Stimulated activated CD4-positive, alpha-beta T cell treated with anti-CD3 and anti-CD28 coated beads, Interleukin-4, amount 100 ng/mL, for 48 hours (primary cell): ENCODE data around the gene ASB2.

Experiments
- DNase-seq, 2 donors: peaks; one replicate each; pipeline ENCODE4 v3.0.0-alpha.2; 2020; ENCODE audit warnings: low read depth in 2 of 2

ASB2 gene

DNA sequence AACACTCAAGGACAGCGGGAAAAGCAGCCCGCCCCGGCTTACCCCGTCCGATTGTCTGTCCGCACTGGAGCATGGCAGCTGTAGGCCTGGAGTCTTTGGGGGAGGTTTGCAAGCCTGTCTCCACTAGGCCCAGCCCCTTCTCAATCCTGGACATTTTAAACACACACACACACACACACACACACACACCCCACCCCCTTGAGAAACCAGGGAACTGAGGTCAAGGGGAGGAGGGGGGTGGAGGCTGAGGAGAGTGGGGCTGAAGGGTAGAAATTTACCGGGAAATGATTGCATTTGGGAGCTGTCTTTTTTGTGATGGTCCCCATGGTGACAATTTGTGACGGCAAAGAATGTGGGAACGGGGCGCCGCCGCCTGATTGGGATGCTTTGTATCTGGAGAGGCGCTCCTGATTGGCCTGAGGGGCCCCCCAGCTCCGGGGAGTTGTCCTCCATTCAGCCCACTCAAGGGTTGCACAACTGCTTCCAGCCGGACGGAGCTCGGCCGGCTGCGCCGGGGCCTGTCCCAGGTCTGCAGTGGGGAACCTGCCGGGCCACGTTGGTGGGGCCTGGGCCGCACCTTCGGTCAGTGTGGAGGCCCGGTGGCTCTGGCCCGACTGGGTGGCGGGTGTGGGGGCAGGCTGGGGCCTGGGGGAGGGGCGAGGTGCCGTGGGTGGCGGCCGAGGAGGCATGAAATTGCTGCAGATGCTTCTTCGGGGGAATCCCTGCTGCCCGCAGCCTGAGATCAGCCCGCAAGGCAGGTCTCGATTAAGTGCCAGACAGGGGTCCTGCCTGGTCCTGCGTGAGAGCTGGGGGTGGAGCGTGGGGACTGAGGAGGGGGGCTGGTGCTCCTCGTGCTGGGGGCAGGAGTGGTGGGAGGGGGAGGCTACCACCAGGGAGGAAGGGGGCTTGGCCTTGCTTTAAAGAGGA is 49.2 kb downstream of the ASB2 start, which contains the start of gene FAM181A:
TSS of gene FAM181A (plus strand) at position 472 of the 927 bp plus-strand sequence. CDS start 942 bp downstream, outside the sequence.
- no peak for DNase-seq

DNA sequence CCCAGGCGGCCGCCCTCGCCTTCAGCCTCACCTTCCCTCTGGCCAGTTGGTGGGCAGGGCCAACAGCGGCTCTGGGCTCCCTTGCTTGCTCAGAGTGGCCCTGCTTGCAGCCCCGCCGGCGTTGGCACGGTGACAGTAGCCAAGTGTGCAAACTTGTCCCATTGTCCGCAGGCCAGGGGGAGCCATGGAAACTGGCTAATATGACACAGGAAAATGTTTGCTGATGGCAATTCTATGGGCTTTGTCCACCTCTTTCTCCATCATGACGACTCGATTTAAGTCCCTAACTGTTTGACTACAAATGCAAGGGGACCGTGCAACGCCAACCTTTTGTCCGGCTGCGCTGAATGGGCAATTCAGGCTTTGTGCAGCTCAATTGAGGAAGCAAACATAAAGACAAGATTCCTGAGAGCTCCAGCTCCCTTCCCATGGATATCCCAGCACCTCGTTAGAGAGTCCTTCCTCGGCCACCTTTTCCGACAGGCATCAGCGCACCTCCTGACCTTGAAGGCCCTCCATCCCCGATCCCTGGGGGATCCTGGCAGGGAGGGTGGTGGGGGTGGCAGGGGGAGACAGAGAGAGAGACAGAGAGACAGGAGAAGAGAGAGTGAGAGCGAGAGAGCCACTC is 50.0 kb downstream of the ASB2 start:
- no peak for DNase-seq

DNA sequence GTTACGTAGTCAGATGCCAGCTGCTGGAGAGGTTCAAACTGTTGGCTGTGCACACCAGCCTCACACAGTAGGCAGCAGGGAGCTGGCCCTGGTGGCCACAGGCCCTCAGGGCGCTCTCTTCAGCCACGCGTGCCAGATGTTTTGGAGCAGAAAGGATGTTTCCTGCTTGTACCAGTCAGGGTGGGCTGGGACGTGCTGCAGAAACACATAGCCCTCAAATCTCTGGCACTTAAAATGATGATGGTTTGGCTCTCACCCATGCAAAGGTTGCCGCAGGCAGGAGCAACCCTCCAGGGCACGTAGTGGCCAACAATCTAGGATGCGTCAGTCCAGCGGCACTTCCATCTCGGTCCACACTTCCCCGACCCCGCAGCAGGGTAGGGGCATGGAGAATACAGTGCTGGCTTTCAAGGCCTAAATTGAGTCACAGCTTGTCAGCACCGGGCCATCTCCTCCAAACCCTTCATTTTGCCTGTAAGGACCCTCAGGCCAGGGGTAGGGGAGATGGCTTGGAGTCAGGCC is 50.9 kb downstream of the ASB2 start:
- no peak for DNase-seq

DNA sequence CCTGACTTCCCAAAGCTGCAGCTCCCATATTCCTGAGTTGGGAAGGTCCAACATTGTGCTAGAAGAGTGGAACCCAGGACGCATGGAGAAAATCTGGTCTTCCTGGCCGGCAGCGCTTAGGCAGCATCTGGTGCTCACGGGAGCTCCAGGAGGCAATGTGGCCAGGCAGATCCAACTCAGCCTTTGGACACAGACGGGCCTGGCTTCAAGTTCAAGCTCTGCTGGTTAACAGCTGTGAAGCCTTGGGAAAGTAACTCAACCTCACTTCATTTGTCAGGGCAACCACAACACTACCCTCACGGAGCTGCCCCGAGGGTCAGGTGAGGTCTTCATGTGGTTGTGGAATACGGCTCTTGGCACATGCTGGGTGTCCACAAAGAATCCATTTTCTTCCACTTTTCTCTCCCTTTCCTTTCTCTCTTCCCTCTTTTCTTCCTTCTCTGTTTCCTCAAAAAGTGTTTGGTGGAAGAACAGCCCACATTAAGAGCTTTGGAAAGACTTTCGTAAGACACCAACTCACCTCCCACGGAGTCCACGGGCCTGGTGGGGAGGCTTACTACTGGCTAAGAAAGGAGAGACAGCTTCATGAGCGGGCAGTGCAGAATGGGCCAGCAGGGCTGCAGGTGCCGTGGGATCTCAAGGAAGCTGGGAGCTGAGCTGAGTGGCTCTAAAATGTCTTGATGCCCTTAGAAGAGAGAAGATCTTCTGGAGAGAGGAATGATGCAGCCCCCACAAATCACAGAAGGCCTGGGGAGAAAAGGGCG is 51.6 kb downstream of the ASB2 start:
- no peak for DNase-seq

DNA sequence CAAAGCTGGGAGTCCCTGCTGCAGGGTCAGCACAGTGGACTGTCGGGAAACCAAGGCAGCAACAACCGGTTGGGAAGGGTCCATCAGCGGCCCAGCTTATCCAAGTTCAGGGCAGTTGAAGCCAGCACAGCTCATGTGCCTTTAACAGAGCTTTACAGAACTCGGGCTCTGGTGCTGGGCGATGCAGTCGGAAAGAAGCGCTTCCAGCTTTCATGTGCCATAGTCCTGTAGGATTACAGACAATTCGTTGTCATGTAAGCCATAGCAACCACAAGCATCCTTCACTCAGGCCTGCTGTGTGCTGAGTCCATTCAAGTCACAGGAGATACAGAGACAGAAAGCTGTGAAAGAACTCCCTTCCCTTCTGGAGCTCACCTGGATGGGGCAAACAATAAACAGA is 52.7 kb downstream of the ASB2 start:
- no peak for DNase-seq

DNA sequence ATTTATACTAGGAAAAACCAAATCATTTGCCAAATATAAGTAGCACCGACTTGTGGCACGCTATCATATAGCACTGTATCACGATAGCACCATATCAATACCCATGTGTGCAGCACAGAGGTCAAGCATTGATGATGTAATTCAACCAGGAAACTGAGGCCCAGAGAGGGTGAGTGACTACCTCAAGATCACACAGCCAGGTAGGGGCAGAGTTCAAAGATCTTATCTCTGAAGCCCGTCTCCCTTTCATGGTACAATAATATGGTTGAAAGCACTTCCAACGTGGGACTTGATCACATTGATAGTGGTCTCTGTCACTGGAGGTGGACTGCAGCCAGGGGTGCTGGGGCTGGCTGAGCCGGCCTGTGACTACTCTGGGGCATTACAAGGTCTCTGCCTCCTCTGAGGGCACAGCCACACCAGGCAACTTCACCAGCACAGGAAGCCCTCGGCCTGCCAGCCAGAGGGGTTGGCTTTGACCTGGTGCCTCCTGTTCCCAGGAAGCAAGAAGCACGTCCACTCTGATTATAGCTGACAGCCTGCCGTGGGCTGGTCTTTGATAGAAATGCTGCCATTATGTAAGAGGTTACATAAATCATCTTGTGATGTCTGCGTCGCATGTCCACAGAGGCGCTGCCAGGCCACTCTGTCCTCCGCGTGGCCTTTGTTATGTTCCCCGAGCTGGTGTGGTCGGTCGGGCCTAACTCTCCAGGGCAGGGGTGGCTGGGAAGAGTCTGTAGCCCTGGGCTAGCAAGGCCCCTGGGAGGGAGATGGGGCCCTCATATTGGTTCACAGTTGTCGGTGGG is 55.2 kb downstream of the ASB2 start:
- DNase-seq, result no peak

DNA sequence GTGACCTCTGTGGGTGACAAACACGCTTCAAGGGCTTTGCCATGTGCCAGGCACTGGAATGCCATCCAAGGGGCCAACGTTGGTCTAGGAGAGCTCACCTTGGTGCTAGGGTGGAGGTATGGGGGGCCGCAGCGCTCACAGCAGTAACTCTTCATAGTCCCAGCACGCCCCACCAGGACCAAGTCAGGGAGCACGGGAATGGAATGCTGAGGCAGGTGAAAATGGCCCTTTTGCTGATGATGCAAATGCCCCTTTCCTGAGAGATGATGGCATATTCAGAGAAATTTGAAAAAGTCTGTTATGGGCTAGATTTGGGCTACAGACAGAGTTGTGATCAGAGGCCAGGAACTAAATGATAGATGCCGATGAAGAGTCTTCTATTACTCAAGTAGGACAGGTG is 59.2 kb downstream of the ASB2 start:
- no peak for DNase-seq

DNA sequence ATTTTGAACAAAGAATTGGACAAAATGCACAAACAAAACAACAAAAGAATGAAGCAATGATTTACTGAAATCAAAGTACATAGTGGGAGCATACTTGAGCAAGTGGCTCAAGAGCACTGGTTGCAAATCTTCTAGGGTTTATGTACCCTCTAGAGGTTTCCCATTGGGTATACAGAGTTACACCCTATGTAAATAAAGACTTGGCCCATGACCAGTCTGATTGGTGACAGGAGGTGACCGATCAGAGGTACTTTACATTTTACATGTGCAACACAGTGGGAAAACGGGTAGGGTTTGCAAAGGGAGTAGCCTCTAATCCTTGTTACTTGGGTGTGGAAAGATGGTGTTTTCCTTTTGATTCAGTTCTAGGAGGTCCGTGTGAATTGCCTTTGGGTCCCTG is 59.9 kb downstream of the ASB2 start:
- no peak for DNase-seq

DNA sequence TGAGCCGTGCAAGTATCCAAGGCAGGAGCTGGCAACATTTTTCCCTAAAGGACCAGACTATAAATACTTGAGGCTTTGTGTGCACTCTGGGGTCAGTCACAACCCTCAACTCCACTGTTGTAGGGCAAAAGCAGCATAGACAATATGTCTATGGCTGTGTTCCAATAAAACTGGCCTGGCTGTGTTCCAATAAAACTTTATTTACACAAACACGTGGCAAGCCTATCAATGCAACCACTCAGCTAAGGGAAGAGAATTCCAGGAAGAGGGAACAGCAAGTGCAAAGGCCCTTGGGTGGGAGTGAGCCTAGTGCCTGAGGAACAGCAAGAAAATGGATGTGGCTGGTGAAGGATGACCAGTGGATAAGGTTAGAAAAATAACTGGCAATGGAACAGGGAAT is 60.6 kb downstream of the ASB2 start:
- DNase-seq, result no peak

DNA sequence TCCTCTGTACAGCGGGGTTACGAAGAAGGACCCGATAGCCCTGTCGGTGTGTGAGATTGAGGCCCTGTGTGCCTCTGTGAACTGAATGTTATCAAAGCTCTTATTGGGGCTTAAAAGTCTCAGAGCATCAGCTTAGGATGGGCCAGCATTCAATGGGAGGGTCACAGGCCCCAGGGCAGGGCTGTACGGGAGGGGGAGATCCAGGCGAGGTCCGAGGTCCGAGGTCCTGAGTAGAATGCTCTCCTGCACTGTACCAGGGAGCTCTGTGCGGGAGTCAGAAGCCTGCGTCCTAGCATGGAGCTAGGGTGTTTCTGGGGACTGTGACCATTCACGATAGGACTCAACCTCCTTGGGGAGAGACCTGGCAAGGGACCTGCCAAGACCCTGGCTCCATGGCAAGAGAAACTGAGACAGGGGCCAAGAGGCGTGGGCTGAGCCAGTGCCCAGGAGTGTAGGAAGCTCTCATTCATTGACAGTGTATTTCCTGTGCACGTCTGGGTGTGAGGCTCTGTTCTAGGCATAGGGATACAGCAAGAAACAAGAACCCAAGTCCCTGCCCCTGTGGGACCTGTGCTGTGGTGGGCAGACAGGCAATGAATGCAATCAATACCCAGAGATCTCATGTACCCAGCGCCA is 61.2 kb downstream of the ASB2 start:
- no peak for DNase-seq

DNA sequence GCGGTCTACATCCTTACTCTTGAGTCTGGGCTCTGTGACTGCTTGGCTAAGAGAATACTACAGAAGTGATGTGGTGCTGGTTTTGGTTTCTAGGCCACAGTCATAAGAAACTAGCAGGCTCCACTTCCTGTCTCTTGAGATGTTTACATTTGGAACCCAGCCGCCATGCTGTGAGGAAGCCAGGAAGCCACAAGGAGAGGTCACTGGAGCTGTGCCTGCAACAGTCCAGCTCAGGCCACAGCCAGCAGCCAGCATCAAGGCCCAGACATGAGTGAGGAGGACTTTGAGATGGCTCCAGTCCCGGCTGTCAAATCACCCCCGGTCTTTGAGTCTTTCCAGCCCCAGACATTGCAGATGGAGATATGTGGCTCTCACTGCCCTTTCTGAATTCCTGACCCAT is 62.1 kb downstream of the ASB2 start:
- DNase-seq, result no peak

DNA sequence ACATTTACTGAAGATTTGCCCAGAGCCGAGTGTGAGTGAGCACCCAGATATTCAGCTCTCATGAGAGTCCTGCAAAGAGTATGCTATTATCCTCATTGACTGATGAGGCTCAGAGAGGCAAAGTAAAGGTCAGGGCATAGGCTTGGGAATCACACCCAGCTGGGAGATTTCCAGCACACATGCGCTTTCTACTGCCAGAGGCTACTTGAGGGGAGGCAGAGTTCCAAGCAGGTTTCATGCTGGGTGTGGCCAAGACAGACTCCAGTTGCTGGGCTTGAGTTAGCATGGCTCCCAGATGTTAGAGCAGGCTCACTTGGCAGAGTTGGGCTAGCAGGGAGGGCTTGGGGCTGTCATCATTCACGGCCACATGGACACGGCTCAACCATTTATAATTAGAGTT is 63.6 kb downstream of the ASB2 start:
- DNase-seq, result no peak

DNA sequence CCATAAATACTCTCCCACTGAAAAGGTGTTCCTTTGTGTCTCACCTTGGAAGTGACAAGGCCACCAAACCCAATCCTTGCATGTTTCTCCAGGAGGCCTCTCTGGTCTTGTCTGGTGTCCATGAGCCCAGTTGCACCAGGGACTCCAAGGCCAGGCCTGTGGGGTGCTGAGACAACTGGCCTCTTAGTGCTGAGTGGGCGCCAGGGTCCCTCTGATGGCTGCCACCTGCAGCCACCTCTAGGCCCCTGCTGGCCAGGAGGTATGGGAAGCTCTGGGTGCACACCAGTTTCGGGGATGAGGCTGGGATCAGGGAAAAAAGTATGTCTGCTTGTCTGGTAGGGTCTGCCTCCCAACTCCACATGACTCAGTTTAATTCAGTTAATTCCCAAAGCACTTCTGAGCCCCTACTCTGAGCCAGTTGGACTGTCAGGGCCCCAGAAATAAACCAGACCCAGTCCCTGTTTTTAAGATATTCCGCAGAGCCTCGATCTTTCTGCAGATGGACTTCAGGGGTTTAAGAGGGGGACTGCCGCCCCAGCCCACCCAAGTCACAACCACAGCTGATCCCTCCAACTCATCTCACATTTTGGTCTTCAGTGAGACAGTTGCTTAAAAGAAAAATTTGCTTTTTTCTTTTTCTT is 64.3 kb downstream of the ASB2 start:
- no peak for DNase-seq

DNA sequence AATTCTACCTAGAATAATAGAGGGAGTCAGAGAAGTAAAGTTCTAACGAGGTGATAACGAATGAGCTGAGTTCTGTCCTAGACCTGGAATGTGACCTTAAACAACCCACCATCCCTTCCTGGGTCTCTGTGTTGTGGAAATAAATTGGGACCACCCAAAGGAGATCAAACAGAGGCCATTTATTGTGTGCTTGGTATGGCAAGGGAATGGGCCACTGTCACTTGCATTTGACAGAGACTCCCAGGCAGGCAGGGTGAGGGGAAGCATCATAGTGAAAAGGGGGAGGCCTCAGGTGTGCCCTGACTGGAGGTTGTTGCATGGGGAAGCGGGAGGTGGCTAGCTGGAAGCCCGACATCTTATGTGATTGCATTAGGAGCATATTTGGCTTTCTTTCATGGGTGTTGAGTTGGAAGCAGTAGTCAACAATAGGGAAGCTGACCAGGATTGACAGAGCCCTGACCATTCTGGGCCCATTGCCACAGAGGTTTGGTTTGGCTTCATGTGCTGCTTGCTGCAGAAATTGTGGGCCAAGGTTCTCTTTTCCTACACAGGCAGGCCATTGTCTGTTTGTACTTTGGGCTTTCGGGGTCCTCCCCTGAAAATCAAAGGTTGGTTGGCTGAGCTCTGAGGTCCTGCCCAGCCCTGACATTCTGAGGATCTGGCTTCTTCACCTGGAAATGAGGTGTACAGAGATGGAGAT is 66.8 kb downstream of the ASB2 start:
- DNase-seq, result no peak

DNA sequence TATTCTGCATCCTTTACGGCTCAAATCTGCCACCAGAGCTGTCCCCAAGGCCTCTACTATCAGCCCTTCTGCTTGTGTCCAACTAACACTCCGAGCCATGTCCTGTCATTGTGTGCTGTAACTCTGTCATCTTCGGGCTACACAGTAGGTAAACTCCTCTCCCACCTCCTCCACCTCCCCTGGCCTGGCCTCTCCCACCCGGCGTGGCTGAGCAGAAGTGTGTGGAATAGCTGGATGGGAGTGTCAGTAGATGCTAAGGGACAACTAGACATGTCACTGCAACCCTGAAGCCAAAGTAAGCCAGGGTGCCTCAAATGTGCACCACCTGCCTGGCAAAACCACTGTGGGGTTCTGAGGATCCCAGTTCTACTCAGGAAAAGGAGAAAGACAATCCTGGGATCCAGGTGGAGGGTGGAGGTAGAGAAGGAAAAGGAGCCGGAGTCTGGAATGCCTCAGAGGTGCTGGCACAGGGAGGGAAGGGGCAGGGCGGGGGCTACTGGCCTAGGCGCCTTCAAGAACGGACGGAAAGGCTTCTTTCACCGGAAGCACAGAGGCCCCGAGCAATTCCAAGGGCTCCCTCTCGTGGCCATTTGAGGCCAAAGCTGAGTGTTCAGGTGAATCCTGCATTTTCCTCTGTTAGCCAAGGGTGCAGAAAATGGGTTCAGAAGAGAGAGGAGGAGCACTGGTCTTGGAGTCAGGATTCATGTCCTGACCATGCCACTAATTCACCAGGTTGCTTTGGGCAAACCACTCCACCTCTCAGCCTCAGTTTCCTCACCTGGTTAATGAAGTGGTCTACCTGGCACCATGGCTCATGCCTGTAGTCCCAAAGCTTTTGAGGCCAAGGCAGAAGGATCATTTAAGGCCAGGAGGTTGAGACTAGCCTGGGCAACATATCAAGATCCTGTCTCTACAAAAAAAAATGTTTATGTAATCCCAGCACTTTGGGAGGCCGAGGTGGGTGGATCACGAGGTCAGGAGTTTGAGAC is 69.7 kb downstream of the ASB2 start:
- DNase-seq, result peak; percentile 21 to 61

DNA sequence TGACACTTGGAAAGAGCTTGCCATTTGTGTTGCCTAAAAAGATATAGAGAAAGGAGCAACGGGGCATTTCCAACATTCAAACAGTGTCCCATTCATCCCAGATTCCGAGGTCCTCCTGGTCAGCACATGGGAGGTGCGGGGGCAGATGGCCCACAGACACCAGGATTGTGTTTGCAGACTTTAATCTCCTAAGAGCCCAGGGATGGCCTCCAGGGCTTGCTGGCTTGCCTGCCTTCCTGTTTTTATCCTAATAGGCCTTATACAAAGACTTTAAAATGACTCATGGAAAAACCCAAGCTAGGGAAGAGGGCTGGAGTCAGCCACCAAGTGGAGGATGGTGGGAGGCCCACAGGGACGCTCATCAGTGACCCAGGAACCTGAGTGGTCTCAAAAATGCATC is 70.7 kb downstream of the ASB2 start:
- no peak for DNase-seq

DNA sequence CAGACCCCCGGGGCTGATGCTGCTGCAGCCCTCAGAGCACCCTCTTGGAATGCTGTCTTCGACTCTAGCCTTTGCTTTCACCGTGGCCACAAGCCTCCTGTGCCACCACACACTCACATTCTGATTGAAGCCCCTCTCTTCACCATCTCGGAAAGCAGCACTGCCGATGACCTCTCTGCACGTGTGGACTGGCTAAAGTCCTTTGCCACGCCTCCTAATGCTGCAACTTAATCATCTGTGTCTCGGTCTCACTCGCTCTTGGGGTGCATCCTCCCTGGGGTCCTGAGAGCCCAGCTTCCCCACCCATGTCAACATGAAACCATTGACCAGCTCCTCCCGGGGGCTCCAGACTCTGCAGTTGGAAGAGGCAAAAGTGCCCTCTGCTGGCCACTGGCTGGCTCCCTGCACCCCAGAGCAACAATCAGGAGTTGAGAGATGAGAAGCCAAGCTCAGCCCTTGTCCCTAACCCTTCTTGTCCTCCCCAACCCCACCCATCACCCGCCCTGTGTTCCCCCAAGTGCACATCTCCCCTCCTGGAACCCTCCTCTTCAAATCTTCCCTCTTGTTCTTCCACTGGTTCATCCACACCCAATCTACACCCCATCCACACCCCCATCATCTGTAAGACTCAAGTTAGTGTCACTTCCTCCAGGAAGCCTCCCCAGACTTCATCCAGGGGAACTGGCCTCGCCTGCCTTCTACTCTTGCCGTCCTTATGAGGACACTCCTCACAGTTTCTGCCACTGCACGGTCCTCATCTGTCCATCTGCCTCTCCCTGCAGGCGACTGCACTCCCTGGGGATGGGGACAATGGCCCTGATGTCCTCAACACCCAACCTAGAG is 72.8 kb downstream of the ASB2 start:
- DNase-seq, result no peak
